Measurements from ENCODE around the gene CD109. TPM values are rescaled to one million over a fixed set of nuclear protein-coding genes. Genes with fewer than 3 reads are reported as not detected.

CD109 gene
- total RNA-seq, 1 experiment from 2014 or later, result 19.1 TPM

DNA sequence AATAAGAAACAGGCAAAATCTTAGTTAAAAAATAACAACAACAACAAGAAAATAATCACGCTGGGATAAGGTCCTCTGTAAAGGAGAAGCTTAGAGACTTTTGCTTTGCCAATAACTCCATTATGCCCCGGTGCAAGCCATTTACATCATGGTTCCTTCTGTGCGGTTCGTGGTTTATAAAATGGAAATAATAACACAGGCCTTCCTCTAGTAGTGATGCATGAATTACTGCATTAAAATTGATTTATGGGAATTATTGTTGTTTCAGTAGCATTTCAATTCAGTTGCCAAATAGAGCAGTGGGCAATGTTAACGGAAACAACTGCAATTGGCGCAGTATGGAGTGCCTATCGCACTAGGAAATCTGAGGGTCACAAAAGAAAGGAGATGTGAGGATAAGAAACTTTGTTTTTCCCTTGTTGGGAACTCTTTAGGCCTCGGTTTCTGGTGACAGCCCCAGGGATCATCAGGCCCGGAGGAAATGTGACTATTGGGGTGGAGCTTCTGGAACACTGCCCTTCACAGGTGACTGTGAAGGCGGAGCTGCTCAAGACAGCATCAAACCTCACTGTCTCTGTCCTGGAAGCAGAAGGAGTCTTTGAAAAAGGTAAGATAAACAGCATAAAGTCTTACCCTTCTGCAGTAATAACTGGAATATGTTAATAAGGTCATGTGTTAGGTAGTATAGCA lies 1.1 kb downstream of the CD109 start:
- Histone ChIP-seq H4K20me1 (ENCODE audit: low read length) (no peaks in the 10 kb centered on the region), H3K9me3 (ENCODE audit: low read length) (no peaks in the 10 kb centered on the region), H3K4me2 (ENCODE audit: low read length) (peak overlapping the region; percentile 96), H3K79me2 (ENCODE audit: low read length) (peaks cover 25% of the 10 kb centered on the region), H3K4me1 (ENCODE audit: insufficient read depth, low read length) (peaks cover 28% of the 10 kb centered on the region), H3F3A (ENCODE audit: low read length, unreplicated experiment) (peaks cover 5% of the 10 kb centered on the region), H3K27ac (ENCODE audit: low read length) (peak overlapping the region; percentile 98), H3K9ac (ENCODE audit: low read length) (peak overlapping the region; percentile 94), H2AFZ (ENCODE audit: low read length) (no peak overlapping the region), H3K27me3 (ENCODE audit: low read length) (no peaks in the 10 kb centered on the region), H3K9me2 (replicated peaks; ENCODE audit: low read length) (no peaks in the 10 kb centered on the region), H3K4me3 (ENCODE audit: low read length) (peak overlapping the region; percentile 84), H3K36me3 (ENCODE audit: low read depth, low read length) (peaks cover 3% of the 10 kb centered on the region; the same call in 1 of the 2 replicates)
- no peak for ATAC-seq
- ChIA-PET CTCF (no interaction called here), POLR2A (ENCODE audit: unreplicated experiment) (no interaction called here)
- BruUV-seq (replicated peaks), result TSS peak; percentile 62
- intact Hi-C loops (cut with micrococcal nuclease), result no loop called here
- DNase-seq, result peak; percentile 58
- no peak for TF ChIP-seq EZH2phosphoT487 (IDR thresholded peaks at IDR 0.05; ENCODE audit: borderline replicate concordance, low read length)
- TF ChIP-seq EZH2 (IDR thresholded peaks at IDR 0.05; ENCODE audit: low read length, unreplicated experiment), result no peak

DNA sequence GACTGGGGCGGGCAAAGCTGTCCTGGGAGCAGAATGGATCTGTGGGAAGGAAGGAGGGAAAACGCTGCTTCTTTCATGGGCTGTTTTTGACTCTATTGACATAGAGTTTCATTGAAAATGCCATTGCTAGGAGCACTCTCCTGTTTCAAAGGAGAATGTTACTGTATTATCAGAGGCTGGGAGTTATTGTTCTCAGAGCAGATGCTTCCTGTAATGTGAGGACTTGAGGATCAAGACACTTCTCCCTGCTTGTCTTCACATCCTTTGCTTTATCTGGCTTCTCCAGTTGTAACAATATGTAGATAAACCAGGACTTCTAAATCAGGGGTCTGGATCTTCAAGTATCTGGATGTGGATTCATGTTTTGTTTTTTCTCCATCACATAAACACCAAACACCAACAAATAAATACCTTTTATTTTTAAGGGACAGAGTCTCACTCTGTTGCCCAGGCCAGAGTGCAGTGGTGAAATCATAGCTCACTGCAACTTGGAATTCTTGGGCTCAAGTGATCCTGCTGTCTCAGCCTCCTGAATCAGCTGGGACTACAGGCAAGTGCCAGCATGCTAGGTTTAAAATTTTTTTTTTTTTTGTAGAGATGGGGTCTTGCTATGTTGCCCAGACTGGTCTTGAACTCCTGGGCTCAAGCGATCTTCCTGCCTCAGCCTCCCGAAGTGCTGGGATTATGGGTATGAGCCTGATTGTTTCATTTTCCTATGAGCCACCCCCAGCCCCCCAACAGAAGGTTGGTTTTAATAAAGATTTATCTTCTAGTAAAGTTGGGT lies 3.9 kb downstream of the CD109 start:
- no peak overlapping the region for H2AFZ ChIP-seq (ENCODE audit: low read length)
- H3K36me3 ChIP-seq (ENCODE audit: low read depth, low read length), result peaks cover 3% of the 10 kb centered on the region; the same call in 1 of the 2 replicates
- TF ChIP-seq, protein P1, sequence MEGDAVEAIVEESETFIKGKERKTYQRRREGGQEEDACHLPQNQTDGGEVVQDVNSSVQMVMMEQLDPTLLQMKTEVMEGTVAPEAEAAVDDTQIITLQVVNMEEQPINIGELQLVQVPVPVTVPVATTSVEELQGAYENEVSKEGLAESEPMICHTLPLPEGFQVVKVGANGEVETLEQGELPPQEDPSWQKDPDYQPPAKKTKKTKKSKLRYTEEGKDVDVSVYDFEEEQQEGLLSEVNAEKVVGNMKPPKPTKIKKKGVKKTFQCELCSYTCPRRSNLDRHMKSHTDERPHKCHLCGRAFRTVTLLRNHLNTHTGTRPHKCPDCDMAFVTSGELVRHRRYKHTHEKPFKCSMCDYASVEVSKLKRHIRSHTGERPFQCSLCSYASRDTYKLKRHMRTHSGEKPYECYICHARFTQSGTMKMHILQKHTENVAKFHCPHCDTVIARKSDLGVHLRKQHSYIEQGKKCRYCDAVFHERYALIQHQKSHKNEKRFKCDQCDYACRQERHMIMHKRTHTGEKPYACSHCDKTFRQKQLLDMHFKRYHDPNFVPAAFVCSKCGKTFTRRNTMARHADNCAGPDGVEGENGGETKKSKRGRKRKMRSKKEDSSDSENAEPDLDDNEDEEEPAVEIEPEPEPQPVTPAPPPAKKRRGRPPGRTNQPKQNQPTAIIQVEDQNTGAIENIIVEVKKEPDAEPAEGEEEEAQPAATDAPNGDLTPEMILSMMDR (conservative IDR thresholded peaks at IDR 0.05; ENCODE audit: low read depth, low read length), result no peak
- no peak for TF ChIP-seq EZH2phosphoT487 (IDR thresholded peaks at IDR 0.05; ENCODE audit: borderline replicate concordance, low read length)
- no peak for TF ChIP-seq EZH2 (IDR thresholded peaks at IDR 0.05; ENCODE audit: low read length, unreplicated experiment)
- H3K4me1 ChIP-seq (ENCODE audit: insufficient read depth, low read length), result peaks cover 35% of the 10 kb centered on the region
- H3K4me3 ChIP-seq (ENCODE audit: low read length), result no peak overlapping the region
- no peak overlapping the region for H3K9ac ChIP-seq (ENCODE audit: low read length)
- ChIA-PET POLR2A (ENCODE audit: unreplicated experiment) (no interaction called here), CTCF (no interaction called here)
- H3F3A ChIP-seq (ENCODE audit: low read length, unreplicated experiment), result peaks cover 8% of the 10 kb centered on the region
- H4K20me1 ChIP-seq (ENCODE audit: low read length), result no peaks in the 10 kb centered on the region
- intact Hi-C loops (cut with micrococcal nuclease), result no loop called here
- no peaks in the 10 kb centered on the region for H3K27me3 ChIP-seq (ENCODE audit: low read length)
- no peaks in the 10 kb centered on the region for H3K9me3 ChIP-seq (ENCODE audit: low read length)
- H3K79me2 ChIP-seq (ENCODE audit: low read length), result peaks cover 27% of the 10 kb centered on the region
- H3K4me2 ChIP-seq (ENCODE audit: low read length), result no peak overlapping the region
- BruUV-seq (replicated peaks), result no TSS peak
- no peaks in the 10 kb centered on the region for H3K9me2 ChIP-seq (replicated peaks; ENCODE audit: low read length)
- DNase-seq (no peak), ATAC-seq (no peak)
- H3K27ac ChIP-seq (ENCODE audit: low read length), result no peak overlapping the region

DNA sequence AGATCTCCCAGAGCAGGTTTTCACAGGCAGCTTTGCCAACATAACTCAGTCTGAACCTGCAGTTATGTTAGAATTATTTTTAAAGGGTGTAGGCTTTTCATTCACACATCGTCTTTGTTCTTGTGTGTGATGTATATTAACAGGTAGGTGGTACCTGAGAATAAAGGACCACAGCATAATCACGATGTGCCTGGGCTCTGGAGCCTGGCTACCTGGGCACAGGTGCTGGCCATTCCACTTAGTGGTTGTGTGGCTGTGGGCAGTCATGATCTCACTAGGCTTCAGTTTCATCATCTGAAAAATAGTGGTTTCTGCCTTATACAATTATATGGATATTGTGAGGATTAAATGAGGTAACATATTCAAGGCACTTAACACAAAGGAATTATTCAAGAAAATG lies 6.4 kb downstream of the CD109 start:
- Histone ChIP-seq H3K9me3 (ENCODE audit: low read length) (no peaks in the 10 kb centered on the region), H3K79me2 (ENCODE audit: low read length) (peaks cover 21% of the 10 kb centered on the region), H4K20me1 (ENCODE audit: low read length) (no peaks in the 10 kb centered on the region), H3K9me2 (replicated peaks; ENCODE audit: low read length) (no peaks in the 10 kb centered on the region), H2AFZ (ENCODE audit: low read length) (no peak overlapping the region), H3K4me3 (ENCODE audit: low read length) (no peak overlapping the region), H3K36me3 (ENCODE audit: low read depth, low read length) (peaks cover 3% of the 10 kb centered on the region; the same call in 1 of the 2 replicates), H3F3A (ENCODE audit: low read length, unreplicated experiment) (peaks cover 4% of the 10 kb centered on the region), H3K9ac (ENCODE audit: low read length) (no peak overlapping the region), H3K27me3 (ENCODE audit: low read length) (no peaks in the 10 kb centered on the region), H3K4me2 (ENCODE audit: low read length) (no peak overlapping the region), H3K4me1 (ENCODE audit: insufficient read depth, low read length) (peaks cover 24% of the 10 kb centered on the region), H3K27ac (ENCODE audit: low read length) (no peak overlapping the region)
- ATAC-seq (no peak), DNase-seq (no peak)
- intact Hi-C loops (cut with micrococcal nuclease), result no loop called here
- TF ChIP-seq EZH2phosphoT487 (IDR thresholded peaks at IDR 0.05; ENCODE audit: borderline replicate concordance, low read length), result no peak
- no peak for TF ChIP-seq EZH2 (IDR thresholded peaks at IDR 0.05; ENCODE audit: low read length, unreplicated experiment)
- TF ChIP-seq, protein P1 (conservative IDR thresholded peaks at IDR 0.05; ENCODE audit: low read depth, low read length), result no peak
- POLR2A ChIA-PET (ENCODE audit: unreplicated experiment), result no interaction called here
- CTCF ChIA-PET, result no interaction called here
- no TSS peak for BruUV-seq (replicated peaks)

Data from PC-3 (cell line).